HT1080 (cell line): ENCODE measurements around the gene PLSCR1. TPM values are rescaled to one million over a fixed set of nuclear protein-coding genes. Genes with fewer than 3 reads are reported as not detected.
"Not testable (repeated sequence)": the region's sequence is repeated elsewhere in the genome, so short reads cannot be mapped to it uniquely, and the experiment has no call there.

ENCODE experiments used
- DNase-seq: peaks from one replicate; pipeline ENCODE4 v3.0.0-alpha.2; 2015; ENCODE audit warnings: low read depth
- total RNA-seq: library from RNA; depleted of rRNA; stranded (reverse); fragments of >200 nt; shearing (Covaris generic); gene quantifications from 2 replicates; pipeline ENCODE4 v1.2.3, GENCODE V29; 2014

Gene PLSCR1
- total RNA-seq, 1 experiment from 2014 or later = 110 TPM

GRCh38 chr3:146550743-146551510 lies 6.5 kb upstream of the PLSCR1 start:
- DNase-seq = peak; percentile 92

GRCh38 chr3:146550070-146550615 lies 5.7 kb upstream of the PLSCR1 start:
- DNase-seq = no peak

- DNase-seq = no peak
Measured at GRCh38 chr3:146547235-146547835, 2.9 kb upstream of the PLSCR1 start.

- DNase-seq = no peak
Measured at GRCh38 chr3:146546366-146546965, 2.1 kb upstream of the PLSCR1 start.

GRCh38 chr3:146544929-146545528 lies 622 bp upstream of the PLSCR1 start:
- DNase-seq = no peak

GRCh38 chr3:146543461-146544001 lies 876 bp downstream of the PLSCR1 start:
- peak; percentile 32 for DNase-seq

GRCh38 chr3:146542978-146543377 lies 1.4 kb downstream of the PLSCR1 start:
- DNase-seq = no peak

- no peak for DNase-seq
Measured at GRCh38 chr3:146542179-146542578, 2.2 kb downstream of the PLSCR1 start.

- no peak for DNase-seq
Measured at GRCh38 chr3:146540978-146541377, 3.4 kb downstream of the PLSCR1 start.

- DNase-seq = no peak
Measured at GRCh38 chr3:146540236-146540635, 4.2 kb downstream of the PLSCR1 start.

- DNase-seq = no peak
Measured at GRCh38 chr3:146539315-146539714, 5.1 kb downstream of the PLSCR1 start.

- DNase-seq = no peak
Measured at GRCh38 chr3:146537603-146538002, 6.8 kb downstream of the PLSCR1 start.

- no peak for DNase-seq
Measured at GRCh38 chr3:146536681-146537080, 7.7 kb downstream of the PLSCR1 start.

- no peak for DNase-seq
Measured at GRCh38 chr3:146532406-146532805, 12.0 kb downstream of the PLSCR1 start.

GRCh38 chr3:146530609-146531008 lies 13.8 kb downstream of the PLSCR1 start:
- no peak for DNase-seq

GRCh38 chr3:146529021-146529420 lies 15.4 kb downstream of the PLSCR1 start:
- DNase-seq = no peak

- no peak for DNase-seq
Measured at GRCh38 chr3:146524961-146525360, 19.4 kb downstream of the PLSCR1 start.

GRCh38 chr3:146523531-146523930 lies 20.9 kb downstream of the PLSCR1 start:
- no peak for DNase-seq

- DNase-seq = not testable (repeated sequence)
Measured at GRCh38 chr3:146522174-146523158, 21.9 kb downstream of the PLSCR1 start.

- no peak for DNase-seq
Measured at GRCh38 chr3:146521394-146521793, 23.0 kb downstream of the PLSCR1 start.
